IMR-90 (cell line): ENCODE data around the gene KRT86. TPM values are rescaled to one million over a fixed set of nuclear protein-coding genes. Genes with fewer than 3 reads are reported as not detected.

Experiments used
- ATAC-seq: fragments of 200-7000 bp; cut with Tn5 transposase; 2 replicates; pipeline ENCODE4 v1.9.1; 2020; ENCODE audit warnings: low read depth, mild to moderate bottlenecking, moderate library complexity
- BruUV-seq: library from RNA; stranded (reverse); fragments of 400-500 nt; replicated peaks from 2 replicates; lab custom pipeline; 2021; lab: Mats Ljungman, UMichigan
- CTCF ChIA-PET: fragments of 300-600 bp; formaldehyde crosslinking; extraction: SDS; loops from one replicate; lab custom pipeline; 2021; ENCODE audit warnings: antibody characterized with exemption; lab: Yijun Ruan, JAX
- POLR2A ChIA-PET: fragments of 300-600 bp; sonication (Branson Sonifier 250); formaldehyde crosslinking; loops from one replicate; lab custom pipeline; 2022; ENCODE audit warnings: antibody characterized with exemption; ENCODE audit not compliant: unreplicated experiment; lab: Charles Lee
- DNase-seq: peaks from one replicate; pipeline ENCODE4 v3.0.0; 2013
- H2AFZ ChIP-seq: replicated peaks from 2 replicates; pipeline ENCODE3; 2013; ENCODE audit warnings: low read length, mild to moderate bottlenecking; ENCODE audit not compliant: poor library complexity
- H2AK5ac ChIP-seq: 2 replicates; pipeline ENCODE4 v1.6.1; 2013; ENCODE audit warnings: low read depth, low read length, inconsistent platforms
- H2AK9ac ChIP-seq: replicated peaks from 2 replicates; pipeline ENCODE3; 2013; ENCODE audit warnings: mild to moderate bottlenecking, low read depth, low read length, moderate library complexity; ENCODE audit not compliant: poor library complexity
- H2BK120ac ChIP-seq: 2 replicates; pipeline ENCODE4 v1.6.1; 2013; ENCODE audit warnings: low read depth, low read length, inconsistent platforms
- H2BK15ac ChIP-seq: 3 replicates; pipeline ENCODE4 v1.6.1; 2013; ENCODE audit warnings: low read depth, low read length, inconsistent platforms
- H2BK20ac ChIP-seq: 2 replicates; pipeline ENCODE4 v1.6.1; 2013; ENCODE audit warnings: low read depth, mild to moderate bottlenecking, inconsistent platforms, low read length, moderate library complexity
- H2BK5ac ChIP-seq: 2 replicates; pipeline ENCODE4 v1.6.1; 2013; ENCODE audit warnings: mild to moderate bottlenecking, low read depth, low read length, inconsistent platforms; ENCODE audit not compliant: poor library complexity, severe bottlenecking
- H3K14ac ChIP-seq: replicated peaks from 2 replicates; pipeline ENCODE4 v1.6.1; 2013; ENCODE audit warnings: low read depth, low read length, inconsistent platforms
- H3K18ac ChIP-seq: 2 replicates; pipeline ENCODE4 v1.6.1; 2013; ENCODE audit warnings: low read depth, low read length, control low read depth
- H3K23ac ChIP-seq: 2 replicates; pipeline ENCODE4 v1.6.1; 2013; ENCODE audit warnings: low read depth, low read length, inconsistent platforms
- H3K27ac ChIP-seq: 2 replicates; pipeline ENCODE4 v1.5.1; 2013; ENCODE audit warnings: mild to moderate bottlenecking, control low read depth, low read length; ENCODE audit not compliant: insufficient read depth
- H3K27me3 ChIP-seq: 2 replicates; pipeline ENCODE4 v1.6.1; 2013; ENCODE audit warnings: low read length; ENCODE audit not compliant: control insufficient read depth, insufficient read depth
- H3K36me3 ChIP-seq: 2 replicates; pipeline ENCODE4 v1.6.1; 2013; ENCODE audit warnings: low read length, mixed read lengths; ENCODE audit not compliant: control insufficient read depth, insufficient read depth
- H3K4ac ChIP-seq: 2 replicates; pipeline ENCODE4 v1.6.1; 2013; ENCODE audit warnings: low read depth, low read length, inconsistent platforms
- H3K4me1 ChIP-seq: 2 replicates; pipeline ENCODE4 v1.6.1; 2013; ENCODE audit warnings: low read length, mixed read lengths; ENCODE audit not compliant: control insufficient read depth, insufficient read depth
- H3K4me2 ChIP-seq: 2 replicates; pipeline ENCODE4 v1.6.1; 2013; ENCODE audit warnings: low read depth, mild to moderate bottlenecking, control low read depth, low read length, moderate library complexity
- H3K4me3 ChIP-seq: 2 replicates; pipeline ENCODE4 v1.5.1; 2013; ENCODE audit warnings: low read depth, mild to moderate bottlenecking, control low read depth, low read length, moderate library complexity; ENCODE audit not compliant: insufficient read depth
- H3K56ac ChIP-seq: 2 replicates; pipeline ENCODE4 v1.6.1; 2013; ENCODE audit warnings: low read length, inconsistent platforms; ENCODE audit not compliant: insufficient read depth; ENCODE audit errors: extremely low read depth
- H3K79me1 ChIP-seq, 2 experiments: 2 replicates each; pipeline ENCODE4 v1.6.1; 2013; ENCODE audit warnings: low read length in 2 of 2, inconsistent platforms in 1 of 2, low read depth in 1 of 2
- H3K9ac ChIP-seq: 2 replicates; pipeline ENCODE4 v1.6.1; 2013; ENCODE audit warnings: low read depth, low read length, control low read depth
- H3K9me1 ChIP-seq: 2 replicates; pipeline ENCODE4 v1.6.1; 2013; ENCODE audit warnings: low read length, inconsistent platforms; ENCODE audit not compliant: insufficient read depth
- H3K9me3 ChIP-seq: 2 replicates; pipeline ENCODE4 v1.6.1; 2013; ENCODE audit warnings: low read length; ENCODE audit not compliant: control insufficient read depth, insufficient read depth
- H4K20me1 ChIP-seq: 2 replicates; pipeline ENCODE4 v1.6.1; 2013; ENCODE audit warnings: low read length, inconsistent platforms; ENCODE audit not compliant: insufficient read depth
- H4K5ac ChIP-seq: 2 replicates; pipeline ENCODE4 v1.6.1; 2013; ENCODE audit warnings: mild to moderate bottlenecking, low read depth, low read length, control low read depth
- H4K8ac ChIP-seq, 2 experiments: 2 replicates each; pipeline ENCODE4 v1.6.1; 2013; ENCODE audit warnings: low read depth in 2 of 2, low read length in 2 of 2, control low read depth in 1 of 2, inconsistent platforms in 1 of 2
- H4K91ac ChIP-seq: 2 replicates; pipeline ENCODE4 v1.6.1; 2013; ENCODE audit warnings: low read depth, low read length, inconsistent platforms; ENCODE audit not compliant: insufficient read depth
- CHD1 ChIP-seq: IDR thresholded peaks from 2 replicates; pipeline ENCODE4 v1.6.1; 2012; ENCODE audit warnings: low read depth, low read length, improper control_type of control experiment
- FOS ChIP-seq: fragments of 150-350 bp; IDR thresholded peaks from 2 replicates; pipeline ENCODE4 v1.6.1; 2016; ENCODE audit warnings: low read depth, low read length
- MAFK ChIP-seq: IDR thresholded peaks from 2 replicates; pipeline ENCODE4 v1.6.1; 2012; ENCODE audit warnings: low read depth, low read length, improper control_type of control experiment
- MAZ ChIP-seq: IDR thresholded peaks from 2 replicates; pipeline ENCODE4 v1.6.1; 2012; ENCODE audit warnings: low read depth, mild to moderate bottlenecking, low read length, improper control_type of control experiment, moderate library complexity, borderline replicate concordance
- RAD21 ChIP-seq: IDR thresholded peaks from 2 replicates; pipeline ENCODE4 v1.6.1; 2012; ENCODE audit warnings: low read length, improper control_type of control experiment
- RCOR1 ChIP-seq: IDR thresholded peaks from 2 replicates; pipeline ENCODE4 v1.6.1; 2012; ENCODE audit warnings: mild to moderate bottlenecking, low read length, improper control_type of control experiment; ENCODE audit not compliant: insufficient replicate concordance
- WGBS, 2 experiments: methylation state at CpG; one replicate each; pipeline versions ENCODE4 v1.1.5 to v1.1.7; 2013; ENCODE audit warnings: missing lambda C conversion rate in 2 of 2; ENCODE audit not compliant: insufficient read length in 1 of 2; ENCODE audit errors: extremely low coverage in 2 of 2; 5-methylcytosine and 5-hydroxymethylcytosine counted together
- dilution Hi-C: fragments of 300-500 bp; cut with HindIII; formaldehyde crosslinking; loops from one replicate; pipeline ENCODE4 v1.14.3; 2018; ENCODE audit warnings: low sequenced_read_pairs; ENCODE audit not compliant: unreplicated experiment
- in situ Hi-C: fragments of 300-500 bp; cut with MboI; formaldehyde crosslinking; loops from 3 replicates; pipeline ENCODE4 v1.14.3; 2019; ENCODE audit warnings: low sequenced_read_pairs, inconsistent platforms, mixed read lengths
- intact Hi-C: fragments of 100-400 bp; cut with micrococcal nuclease; formaldehyde crosslinking; loops from 2 replicates; pipeline ENCODE4 v1.10.0; 2022
- polyA plus RNA-seq, 3 experiments: library from polyadenylated mRNA; depleted of rRNA; stranded (reverse); fragments of >200 nt; gene quantifications; 2 replicates each; pipeline ENCODE4 v1.2.3, GENCODE V29; 2012; ENCODE audit warnings: low replicate concordance in 1 of 3
- total RNA-seq: library from RNA; depleted of rRNA; stranded (reverse); fragments of >200 nt; gene quantifications from 2 replicates; pipeline ENCODE4 v1.2.3, GENCODE V29; 2012
- TF ChIP-seq, protein P1 (sequence below): conservative IDR thresholded peaks from 2 replicates; pipeline ENCODE4 v1.5.1; 2012; ENCODE audit warnings: mild to moderate bottlenecking, low read depth, low read length, improper control_type of control experiment

KRT86 gene
- total and polyA plus RNA-seq, 2 of the 4 experiments (the other 2 are of a cell fraction) = not detected

DNA sequence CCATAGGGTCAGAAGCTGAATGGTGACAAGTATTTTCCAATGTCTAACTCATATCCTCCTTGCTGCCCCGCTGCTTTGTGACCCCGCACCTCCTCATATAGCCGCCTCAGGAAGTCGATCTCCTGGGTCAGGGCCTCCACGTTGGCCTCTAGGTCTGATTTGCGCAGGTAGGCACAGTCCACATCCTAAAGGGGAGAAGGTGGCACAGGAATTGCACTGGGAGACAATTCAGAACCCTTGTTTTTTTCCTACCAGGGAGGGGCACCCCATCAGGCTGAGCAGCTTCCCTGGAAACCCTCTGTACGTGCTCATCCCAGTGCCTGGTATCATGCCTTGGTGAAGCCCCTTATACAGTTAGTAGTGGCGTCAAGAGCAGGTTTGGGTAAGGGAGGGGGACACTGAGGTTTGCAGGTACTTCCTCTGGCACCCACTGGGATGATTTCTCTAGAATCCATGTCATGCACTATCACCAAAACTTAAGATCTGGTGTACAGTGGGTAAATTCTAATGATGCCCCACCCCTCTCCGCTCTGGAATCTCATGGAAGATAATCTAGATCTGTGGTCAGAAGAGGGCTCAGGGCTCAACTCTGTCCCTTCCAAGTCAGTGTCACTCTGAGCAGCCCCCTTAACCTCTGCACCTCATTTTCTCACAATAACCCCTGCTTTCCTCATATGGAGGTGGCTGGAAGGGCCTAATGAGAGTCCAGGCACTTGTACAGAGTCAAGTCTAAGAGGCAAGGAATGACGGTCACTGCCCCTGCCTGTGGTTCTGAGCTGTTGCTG lies 20.1 kb upstream of the KRT86 start (continued):
- no peak for TF ChIP-seq RAD21

DNA sequence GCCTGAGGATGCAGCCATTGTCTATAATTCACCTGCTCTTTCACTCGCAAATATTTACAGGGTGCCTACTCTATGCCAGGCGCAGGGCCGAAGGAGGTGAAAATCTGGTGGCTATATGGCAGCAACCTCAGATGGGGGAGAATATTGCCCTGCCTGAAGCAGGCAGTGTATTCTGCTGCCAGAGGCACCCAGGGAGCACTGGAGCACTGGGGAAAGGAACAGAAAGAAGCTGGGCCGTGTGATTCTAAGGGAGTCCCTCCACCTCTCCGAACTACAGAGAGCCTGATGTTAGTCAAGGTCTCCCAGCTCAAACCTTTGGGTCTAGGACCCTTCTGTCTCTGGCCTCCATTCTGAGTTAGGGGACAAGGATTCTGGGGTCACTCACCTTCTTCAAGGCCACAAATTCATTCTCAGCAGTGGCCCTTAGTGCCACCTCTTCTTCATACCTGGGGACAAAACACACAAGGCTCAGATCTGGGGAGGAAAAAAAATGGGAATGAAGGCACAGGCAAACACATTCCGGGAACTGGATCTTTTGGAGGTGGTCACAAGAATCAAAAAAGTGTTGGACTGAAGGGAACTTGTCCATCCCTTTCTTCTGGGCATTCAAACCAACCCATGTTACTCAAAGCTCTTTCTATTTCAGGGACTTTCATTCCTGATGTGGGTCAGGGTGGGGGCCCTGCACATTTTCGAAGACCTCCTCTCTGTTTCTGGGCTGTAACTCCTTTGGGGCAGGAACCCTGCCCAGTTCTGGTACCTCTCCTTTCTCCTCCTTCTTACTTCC lies 19.3 kb upstream of the KRT86 start:
- Histone ChIP-seq H3K4me3 (no peak overlapping the region), H3K9me3 (no peaks in the 10 kb centered on the region), H2AK9ac (no peak overlapping the region), H3K18ac (no peak overlapping the region), H3K14ac (no peak overlapping the region), H3K9ac (no peak overlapping the region), H4K91ac (no peak overlapping the region), H4K8ac (no peak overlapping the region), H3K27me3 (peaks cover 33% of the 10 kb centered on the region), H2AK5ac (no peak overlapping the region), H4K20me1 (no peaks in the 10 kb centered on the region), H3K4ac (no peak overlapping the region; the same call in 1 of the 2 replicates), H3K36me3 (no peaks in the 10 kb centered on the region), H2BK15ac (no peak overlapping the region), H3K4me2 (no peak overlapping the region), H3K27ac (no peak overlapping the region), H2BK20ac (no peak overlapping the region), H3K9me1 (0 out of 2 replicates have a peak, but pooled peaks cover 4% of the 10 kb centered on the region), H3K4me1 (peaks cover 2% of the 10 kb centered on the region; the same call in 1 of the 2 replicates), H4K5ac (no peak overlapping the region), H2BK5ac (no peak overlapping the region), H3K79me1 (no peaks in the 10 kb centered on the region), H3K56ac (no peak overlapping the region), H3K23ac (no peak overlapping the region), H2BK120ac (no peak overlapping the region), H2AFZ (no peak overlapping the region)
- DNase-seq (no peak), ATAC-seq (no peak)
- POLR2A ChIA-PET = no interaction called here
- no CpG with 5 or more reads among the region's 7 CpGs for WGBS, 2 experiments
- intact Hi-C loops = no loop called here
- in situ Hi-C loops = no loop called here
- dilution Hi-C loops = no loop called here
- TF ChIP-seq RCOR1 (no peak), FOS (no peak), MAFK (no peak), MAZ (no peak), CHD1 (no peak)
- TF ChIP-seq, protein P1, sequence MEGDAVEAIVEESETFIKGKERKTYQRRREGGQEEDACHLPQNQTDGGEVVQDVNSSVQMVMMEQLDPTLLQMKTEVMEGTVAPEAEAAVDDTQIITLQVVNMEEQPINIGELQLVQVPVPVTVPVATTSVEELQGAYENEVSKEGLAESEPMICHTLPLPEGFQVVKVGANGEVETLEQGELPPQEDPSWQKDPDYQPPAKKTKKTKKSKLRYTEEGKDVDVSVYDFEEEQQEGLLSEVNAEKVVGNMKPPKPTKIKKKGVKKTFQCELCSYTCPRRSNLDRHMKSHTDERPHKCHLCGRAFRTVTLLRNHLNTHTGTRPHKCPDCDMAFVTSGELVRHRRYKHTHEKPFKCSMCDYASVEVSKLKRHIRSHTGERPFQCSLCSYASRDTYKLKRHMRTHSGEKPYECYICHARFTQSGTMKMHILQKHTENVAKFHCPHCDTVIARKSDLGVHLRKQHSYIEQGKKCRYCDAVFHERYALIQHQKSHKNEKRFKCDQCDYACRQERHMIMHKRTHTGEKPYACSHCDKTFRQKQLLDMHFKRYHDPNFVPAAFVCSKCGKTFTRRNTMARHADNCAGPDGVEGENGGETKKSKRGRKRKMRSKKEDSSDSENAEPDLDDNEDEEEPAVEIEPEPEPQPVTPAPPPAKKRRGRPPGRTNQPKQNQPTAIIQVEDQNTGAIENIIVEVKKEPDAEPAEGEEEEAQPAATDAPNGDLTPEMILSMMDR = no peak
- no TSS peak for BruUV-seq
- CTCF ChIA-PET = no interaction called here
